ENCODE results near the gene TPPP2. TPM values are rescaled to one million over a fixed set of nuclear protein-coding genes. Genes with fewer than 3 reads are reported as not detected.

The TPPP2 gene
- total and polyA plus RNA-seq, 2 of the 4 experiments (the other 2 are of a cell fraction) = not detected

DNA sequence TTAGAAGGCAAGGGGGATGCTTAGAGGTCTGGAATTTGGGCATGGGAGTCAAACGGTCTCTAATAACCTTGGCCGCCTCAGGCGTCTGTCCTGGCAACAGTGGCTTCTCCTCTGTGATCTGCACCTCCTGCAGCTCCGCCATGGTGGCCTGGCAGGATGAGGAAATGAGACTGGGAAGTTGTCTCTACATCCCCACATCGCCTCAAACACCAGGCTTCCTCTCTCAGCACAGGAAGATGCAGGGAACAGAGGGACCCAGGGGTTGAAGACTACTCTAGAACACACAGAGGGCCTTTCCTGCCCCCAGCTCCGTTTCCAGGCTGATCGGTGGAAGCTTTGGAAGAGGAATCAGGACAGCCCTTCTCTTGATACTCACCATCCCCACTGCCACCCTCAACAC lies 6.8 kb upstream of the TPPP2 start:
- Histone ChIP-seq H2BK15ac (ENCODE audit: low read depth, low read length) (no peak overlapping the region), H3K23ac (ENCODE audit: low read depth, low read length) (no peak overlapping the region), H3K9ac (ENCODE audit: low read depth, low read length) (no peak overlapping the region), H2AFZ (replicated peaks; ENCODE audit: low read length, poor library complexity) (no peak overlapping the region), H3K4me1 (ENCODE audit: control insufficient read depth, insufficient read depth, low read length) (no peaks in the 10 kb centered on the region), H3K27ac (ENCODE audit: insufficient read depth, low read length) (no peak overlapping the region), H3K9me1 (ENCODE audit: insufficient read depth, low read length) (no peaks in the 10 kb centered on the region), H3K4me3 (ENCODE audit: insufficient read depth, low read depth, low read length) (no peak overlapping the region), H4K20me1 (ENCODE audit: insufficient read depth, low read length) (no peaks in the 10 kb centered on the region), H3K9me3 (ENCODE audit: control insufficient read depth, insufficient read depth, low read length) (no peaks in the 10 kb centered on the region), H3K79me1 (ENCODE audit: low read depth in 1 of 2, low read length in 2 of 2) (no peaks in the 10 kb centered on the region), H2BK20ac (ENCODE audit: low read depth, low read length) (no peak overlapping the region), H4K5ac (ENCODE audit: low read depth, low read length) (no peak overlapping the region), H2BK5ac (ENCODE audit: low read depth, low read length, poor library complexity, severe bottlenecking) (no peak overlapping the region), H2BK120ac (ENCODE audit: low read depth, low read length) (no peak overlapping the region), H3K18ac (ENCODE audit: low read depth, low read length) (no peak overlapping the region), H3K56ac (ENCODE audit: extremely low read depth, insufficient read depth, low read length) (no peak overlapping the region), H4K91ac (ENCODE audit: insufficient read depth, low read depth, low read length) (no peak overlapping the region), H4K8ac (ENCODE audit: low read depth in 2 of 2, low read length in 2 of 2) (no peak overlapping the region), H3K27me3 (ENCODE audit: control insufficient read depth, insufficient read depth, low read length) (peaks cover 59% of the 10 kb centered on the region), H2AK9ac (replicated peaks; ENCODE audit: low read depth, low read length, poor library complexity) (no peak overlapping the region), H2AK5ac (ENCODE audit: low read depth, low read length) (no peak overlapping the region), H3K4ac (ENCODE audit: low read depth, low read length) (no peak overlapping the region), H3K36me3 (ENCODE audit: control insufficient read depth, insufficient read depth, low read length) (no peaks in the 10 kb centered on the region), H3K4me2 (ENCODE audit: low read depth, low read length) (no peak overlapping the region), H3K14ac (replicated peaks; ENCODE audit: low read depth, low read length) (no peak overlapping the region)
- no CpG with 5 or more reads among the region's 7 CpGs for WGBS, 2 experiments (ENCODE audit: extremely low coverage in 2 of 2, insufficient read length in 1 of 2)
- in situ Hi-C loops (cut with MboI; ENCODE audit: low sequenced_read_pairs) (no loop called here), dilution Hi-C loops (cut with HindIII; ENCODE audit: low sequenced_read_pairs, unreplicated experiment) (no loop called here), intact Hi-C loops (cut with micrococcal nuclease) (no loop called here)
- BruUV-seq (replicated peaks) = no TSS peak
- no peak for DNase-seq
- POLR2A ChIA-PET (ENCODE audit: unreplicated experiment) = no interaction called here
- TF ChIP-seq, protein P1, sequence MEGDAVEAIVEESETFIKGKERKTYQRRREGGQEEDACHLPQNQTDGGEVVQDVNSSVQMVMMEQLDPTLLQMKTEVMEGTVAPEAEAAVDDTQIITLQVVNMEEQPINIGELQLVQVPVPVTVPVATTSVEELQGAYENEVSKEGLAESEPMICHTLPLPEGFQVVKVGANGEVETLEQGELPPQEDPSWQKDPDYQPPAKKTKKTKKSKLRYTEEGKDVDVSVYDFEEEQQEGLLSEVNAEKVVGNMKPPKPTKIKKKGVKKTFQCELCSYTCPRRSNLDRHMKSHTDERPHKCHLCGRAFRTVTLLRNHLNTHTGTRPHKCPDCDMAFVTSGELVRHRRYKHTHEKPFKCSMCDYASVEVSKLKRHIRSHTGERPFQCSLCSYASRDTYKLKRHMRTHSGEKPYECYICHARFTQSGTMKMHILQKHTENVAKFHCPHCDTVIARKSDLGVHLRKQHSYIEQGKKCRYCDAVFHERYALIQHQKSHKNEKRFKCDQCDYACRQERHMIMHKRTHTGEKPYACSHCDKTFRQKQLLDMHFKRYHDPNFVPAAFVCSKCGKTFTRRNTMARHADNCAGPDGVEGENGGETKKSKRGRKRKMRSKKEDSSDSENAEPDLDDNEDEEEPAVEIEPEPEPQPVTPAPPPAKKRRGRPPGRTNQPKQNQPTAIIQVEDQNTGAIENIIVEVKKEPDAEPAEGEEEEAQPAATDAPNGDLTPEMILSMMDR (conservative IDR thresholded peaks at IDR 0.05; ENCODE audit: low read depth, low read length) = no peak
- no peak for TF ChIP-seq POLR2A (IDR thresholded peaks at IDR 0.05; ENCODE audit: low read depth, low read length)
- CTCF ChIA-PET = interaction anchor here (1.2 kb wide), 1 partner anchor 9 kb away, joined by 4 read pairs; no protein-coding TSS in a partner anchor
- ATAC-seq (ENCODE audit: low read depth) = no peak

All from IMR-90 (cell line).